Measurements from ENCODE around the gene CASS4. TPM values are rescaled to one million over a fixed set of nuclear protein-coding genes. Genes with fewer than 3 reads are reported as not detected.

Gene CASS4
- total RNA-seq, 1 donor from 2014 or later = not detected

DNA sequence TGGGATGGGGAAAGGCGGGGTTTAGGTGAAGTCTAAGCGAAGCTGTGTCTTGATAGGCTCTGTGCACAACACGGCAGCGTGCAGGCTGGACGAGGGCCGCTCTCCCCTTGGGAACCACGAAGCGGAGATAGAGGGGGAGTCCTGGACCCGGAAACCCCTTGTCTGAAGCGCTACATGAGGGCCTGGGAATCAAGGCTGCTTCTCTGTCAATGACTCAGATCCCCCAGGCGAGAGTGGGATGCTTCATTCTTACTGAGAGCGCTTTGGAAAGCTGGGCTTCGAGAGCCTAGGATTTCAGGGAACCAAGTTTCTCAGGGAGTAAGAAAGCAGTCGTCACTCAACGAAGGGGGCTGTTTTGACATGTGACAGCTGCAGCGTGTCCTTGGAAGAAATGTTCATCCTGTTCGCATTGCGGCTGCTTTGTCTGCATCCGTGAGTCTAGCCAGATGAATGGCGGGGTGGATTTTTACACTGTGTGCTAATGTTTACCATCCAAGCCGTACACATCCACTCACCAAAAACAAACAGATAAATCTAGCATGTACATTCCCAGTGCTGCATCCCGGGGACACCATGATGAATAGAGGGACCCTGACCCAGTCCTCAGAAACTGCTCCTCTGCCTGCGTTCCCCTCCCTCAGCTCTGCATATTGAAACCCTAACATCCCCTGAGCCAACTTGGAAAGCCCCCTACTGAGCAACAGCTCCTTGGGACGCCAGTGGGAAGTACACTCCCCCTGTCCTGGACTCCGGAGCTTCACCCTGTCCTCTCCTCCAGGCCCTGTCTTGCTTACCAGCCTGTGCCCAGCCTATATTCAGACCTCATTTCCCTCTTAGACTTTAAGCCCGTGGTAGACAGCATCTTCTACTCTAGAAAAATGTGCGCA is 31.8 kb downstream of the CASS4 start:
- Mint-ChIP-seq H3K36me3 (no peaks in the 10 kb centered on the region), H3K27ac (peak overlapping the region; percentile 18), H3K27me3 (ENCODE audit: insufficient read depth, low read depth) (no peaks in the 10 kb centered on the region), H3K4me1 (peaks cover 6% of the 10 kb centered on the region), H3K4me3 (no peak overlapping the region), H3K9me3 (no peaks in the 10 kb centered on the region)
- Histone ChIP-seq H3K27me3 (no peaks in the 10 kb centered on the region), H3K9ac (no peak overlapping the region), H3K36me3 (no peaks in the 10 kb centered on the region), H3K4me2 (no peak overlapping the region), H2AFZ (replicated peaks) (no peak overlapping the region), H3F3A (ENCODE audit: low read depth) (no peaks in the 10 kb centered on the region), H3K27ac (no peak overlapping the region), H4K20me1 (ENCODE audit: low read depth) (no peaks in the 10 kb centered on the region), H3K4me3 (no peak overlapping the region), H3K9me3 (ENCODE audit: low read depth) (no peaks in the 10 kb centered on the region), H3K4me1 (no peaks in the 10 kb centered on the region), H3K79me2 (ENCODE audit: low read depth) (no peaks in the 10 kb centered on the region)
- no peak for DNase-seq (ENCODE audit: low spot score)
- no peak for TF ChIP-seq EZH2 (IDR thresholded peaks at IDR 0.05)
- TF ChIP-seq, protein P1, sequence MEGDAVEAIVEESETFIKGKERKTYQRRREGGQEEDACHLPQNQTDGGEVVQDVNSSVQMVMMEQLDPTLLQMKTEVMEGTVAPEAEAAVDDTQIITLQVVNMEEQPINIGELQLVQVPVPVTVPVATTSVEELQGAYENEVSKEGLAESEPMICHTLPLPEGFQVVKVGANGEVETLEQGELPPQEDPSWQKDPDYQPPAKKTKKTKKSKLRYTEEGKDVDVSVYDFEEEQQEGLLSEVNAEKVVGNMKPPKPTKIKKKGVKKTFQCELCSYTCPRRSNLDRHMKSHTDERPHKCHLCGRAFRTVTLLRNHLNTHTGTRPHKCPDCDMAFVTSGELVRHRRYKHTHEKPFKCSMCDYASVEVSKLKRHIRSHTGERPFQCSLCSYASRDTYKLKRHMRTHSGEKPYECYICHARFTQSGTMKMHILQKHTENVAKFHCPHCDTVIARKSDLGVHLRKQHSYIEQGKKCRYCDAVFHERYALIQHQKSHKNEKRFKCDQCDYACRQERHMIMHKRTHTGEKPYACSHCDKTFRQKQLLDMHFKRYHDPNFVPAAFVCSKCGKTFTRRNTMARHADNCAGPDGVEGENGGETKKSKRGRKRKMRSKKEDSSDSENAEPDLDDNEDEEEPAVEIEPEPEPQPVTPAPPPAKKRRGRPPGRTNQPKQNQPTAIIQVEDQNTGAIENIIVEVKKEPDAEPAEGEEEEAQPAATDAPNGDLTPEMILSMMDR (IDR thresholded peaks at IDR 0.05) = no peak
- no peak for TF ChIP-seq EZH2phosphoT487 (IDR thresholded peaks at IDR 0.05)

DNA sequence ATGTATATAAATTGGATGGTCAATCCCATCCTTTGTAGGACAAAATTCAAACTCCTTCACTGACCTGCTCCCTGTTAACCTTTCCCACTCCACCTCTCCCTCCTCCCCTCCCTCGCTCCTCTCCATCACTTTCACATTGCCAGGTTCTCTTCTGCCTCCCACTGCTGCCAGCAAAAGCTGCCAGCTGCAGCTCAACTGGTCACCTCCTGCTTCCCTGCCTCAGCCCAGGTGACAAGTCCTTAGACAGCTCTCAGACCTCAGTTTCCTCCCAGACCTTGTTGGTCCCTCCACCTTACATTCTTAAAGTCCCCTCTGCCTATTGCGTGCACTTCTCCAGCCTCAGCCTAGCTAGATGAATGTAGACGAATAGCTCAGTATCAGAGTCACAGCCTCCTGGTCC is 33.1 kb downstream of the CASS4 start:
- Histone ChIP-seq H3K4me3 (no peak overlapping the region), H3K79me2 (ENCODE audit: low read depth) (no peaks in the 10 kb centered on the region), H3K36me3 (no peaks in the 10 kb centered on the region), H3K4me1 (no peaks in the 10 kb centered on the region), H3K9ac (no peak overlapping the region), H3K4me2 (no peak overlapping the region), H4K20me1 (ENCODE audit: low read depth) (no peaks in the 10 kb centered on the region), H3K27ac (no peak overlapping the region), H2AFZ (replicated peaks) (no peak overlapping the region), H3K27me3 (no peaks in the 10 kb centered on the region), H3F3A (ENCODE audit: low read depth) (no peaks in the 10 kb centered on the region), H3K9me3 (ENCODE audit: low read depth) (no peaks in the 10 kb centered on the region)
- no peak for DNase-seq (ENCODE audit: low spot score)
- H3K27ac Mint-ChIP-seq = peak overlapping the region; percentile 42
- H3K27me3 Mint-ChIP-seq (ENCODE audit: insufficient read depth, low read depth) = no peaks in the 10 kb centered on the region
- H3K36me3 Mint-ChIP-seq = no peaks in the 10 kb centered on the region
- H3K4me3 Mint-ChIP-seq = no peak overlapping the region
- H3K9me3 Mint-ChIP-seq = no peaks in the 10 kb centered on the region
- TF ChIP-seq, protein P1 (IDR thresholded peaks at IDR 0.05) = no peak
- TF ChIP-seq EZH2 (IDR thresholded peaks at IDR 0.05) (no peak), EZH2phosphoT487 (IDR thresholded peaks at IDR 0.05) (no peak)
- H3K4me1 Mint-ChIP-seq = peaks cover 6% of the 10 kb centered on the region

DNA sequence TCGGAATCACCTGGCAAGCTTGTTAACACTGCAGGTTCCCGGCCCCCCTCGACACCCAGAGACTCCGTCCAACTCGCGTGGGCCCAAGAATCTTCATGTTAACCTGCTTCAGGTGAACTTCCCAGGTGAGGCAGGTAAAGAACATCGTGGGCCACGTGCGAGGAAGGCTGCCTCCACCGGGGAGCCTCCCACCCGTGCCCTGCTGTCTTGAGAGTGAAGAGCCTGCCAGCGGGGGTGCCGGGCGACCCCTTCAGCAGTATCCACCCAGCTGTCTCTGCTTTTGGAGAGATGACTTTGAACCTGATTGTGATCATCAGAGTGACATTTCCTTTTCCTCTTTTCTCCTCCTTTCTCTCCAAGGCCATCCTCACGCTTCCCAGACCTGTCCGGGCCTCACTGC is 33.5 kb downstream of the CASS4 start:
- no peaks in the 10 kb centered on the region for H3K9me3 Mint-ChIP-seq

DNA sequence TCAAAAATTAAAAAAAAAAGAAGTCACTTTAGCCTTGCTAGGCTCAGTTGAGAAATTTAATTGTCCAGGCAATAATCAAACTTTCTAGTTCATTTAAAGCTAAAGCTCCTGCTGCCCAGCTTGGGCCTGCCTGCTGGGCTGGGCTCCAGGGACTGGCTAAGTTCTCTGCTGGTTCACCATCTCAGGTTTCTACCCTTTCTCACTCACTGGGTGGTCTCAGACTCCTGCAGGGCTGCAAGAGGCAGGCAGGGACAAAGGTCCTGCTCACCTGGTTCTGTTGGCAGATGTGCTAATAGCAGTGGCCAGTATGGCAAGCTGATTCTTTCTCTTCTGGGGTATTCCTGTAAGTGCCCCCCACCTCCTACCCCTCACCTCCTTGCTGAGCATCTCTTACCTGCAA is 35.2 kb downstream of the CASS4 start:
- H3K27ac ChIP-seq = no peak overlapping the region
- no peak overlapping the region for H3K4me3 ChIP-seq
- H3K9ac ChIP-seq = no peak overlapping the region
- DNase-seq (ENCODE audit: low spot score) = peak; percentile 30
- H3K79me2 ChIP-seq (ENCODE audit: low read depth) = no peaks in the 10 kb centered on the region
- Mint-ChIP-seq H3K27me3 (ENCODE audit: insufficient read depth, low read depth) (no peaks in the 10 kb centered on the region), H3K4me1 (peaks cover 4% of the 10 kb centered on the region), H3K4me3 (no peak overlapping the region), H3K36me3 (no peaks in the 10 kb centered on the region), H3K9me3 (no peaks in the 10 kb centered on the region), H3K27ac (no peak overlapping the region)
- H3F3A ChIP-seq (ENCODE audit: low read depth) = no peaks in the 10 kb centered on the region
- no peaks in the 10 kb centered on the region for H3K36me3 ChIP-seq
- H4K20me1 ChIP-seq (ENCODE audit: low read depth) = no peaks in the 10 kb centered on the region
- TF ChIP-seq, protein P1 (IDR thresholded peaks at IDR 0.05) = no peak
- no peak overlapping the region for H2AFZ ChIP-seq (replicated peaks)
- no peaks in the 10 kb centered on the region for H3K9me3 ChIP-seq (ENCODE audit: low read depth)
- no peaks in the 10 kb centered on the region for H3K4me1 ChIP-seq
- no peak overlapping the region for H3K4me2 ChIP-seq
- H3K27me3 ChIP-seq = no peaks in the 10 kb centered on the region

More for the DNA sequence above, 33.5 kb downstream of the CASS4 start:
- no peak for DNase-seq (ENCODE audit: low spot score)
- Histone ChIP-seq H4K20me1 (ENCODE audit: low read depth) (no peaks in the 10 kb centered on the region), H3K27me3 (no peaks in the 10 kb centered on the region), H3K36me3 (no peaks in the 10 kb centered on the region), H3K27ac (no peak overlapping the region), H2AFZ (replicated peaks) (no peak overlapping the region), H3K4me3 (no peak overlapping the region), H3F3A (ENCODE audit: low read depth) (no peaks in the 10 kb centered on the region), H3K4me2 (no peak overlapping the region), H3K4me1 (no peaks in the 10 kb centered on the region), H3K9ac (no peak overlapping the region), H3K9me3 (ENCODE audit: low read depth) (no peaks in the 10 kb centered on the region), H3K79me2 (ENCODE audit: low read depth) (no peaks in the 10 kb centered on the region)
- no peak overlapping the region for H3K27ac Mint-ChIP-seq
- no peaks in the 10 kb centered on the region for H3K36me3 Mint-ChIP-seq
- TF ChIP-seq EZH2phosphoT487 (IDR thresholded peaks at IDR 0.05) = no peak
- no peak for TF ChIP-seq EZH2 (IDR thresholded peaks at IDR 0.05)
- H3K27me3 Mint-ChIP-seq (ENCODE audit: insufficient read depth, low read depth) = no peaks in the 10 kb centered on the region
- no peak overlapping the region for H3K4me3 Mint-ChIP-seq
- H3K4me1 Mint-ChIP-seq = peaks cover 4% of the 10 kb centered on the region
